ENCODE results near the gene CASZ1. TPM values are rescaled to one million over a fixed set of nuclear protein-coding genes. Genes with fewer than 3 reads are reported as not detected.

Gene CASZ1
- polyA plus RNA-seq, 3 donors: 0.30 to 3.7 (median 0.50) TPM

GRCh38 chr1:10713614-10714013, 82.8 kb downstream of the CASZ1 start:
- Histone ChIP-seq H2AFZ (ENCODE audit: insufficient read depth, low read depth, low read length, poor library complexity, severe bottlenecking) (no peak overlapping the region), H4K20me1 (ENCODE audit: insufficient read depth, low read length) (no peaks in the 10 kb centered on the region), H3K4me2 (replicated peaks; ENCODE audit: extremely low read depth, low read length, poor library complexity, severe bottlenecking) (no peak overlapping the region), H3K27me3 (ENCODE audit: control insufficient read depth in 2 of 2, insufficient read depth in 2 of 2, low read length in 2 of 2) (no peaks in the 10 kb centered on the region), H3K27ac (ENCODE audit: low read depth in 1 of 2, low read length in 2 of 2) (no peak overlapping the region), H3K79me2 (ENCODE audit: insufficient read depth, low read length) (no peaks in the 10 kb centered on the region), H3K9me3 (replicated peaks in 1 of 2; ENCODE audit: control insufficient read depth in 1 of 2, insufficient read depth in 1 of 2, low read length in 2 of 2) (no peaks in the 10 kb centered on the region), H3K4me1 (ENCODE audit: control insufficient read depth in 1 of 2, insufficient read depth in 2 of 2, low read length in 2 of 2) (no peaks in the 10 kb centered on the region), H3K9ac (ENCODE audit: insufficient read depth, low read length, poor library complexity, severe bottlenecking) (no peak overlapping the region), H3K36me3 (replicated peaks in 1 of 2; ENCODE audit: control insufficient read depth in 1 of 2, insufficient read depth in 2 of 2, low read length in 2 of 2) (no peaks in the 10 kb centered on the region), H3K4me3 (replicated peaks in 1 of 3; ENCODE audit: low read depth in 2 of 3, low read length in 3 of 3) (no peak overlapping the region)
- no peak for DNase-seq
- intact Hi-C loops (cut with micrococcal nuclease): no loop called here
- no peaks in the 10 kb centered on the region for H3K36me3 Mint-ChIP-seq
- H3K4me3 Mint-ChIP-seq: no peak overlapping the region
- no peak for TF ChIP-seq CTCF (IDR thresholded peaks at IDR 0.05)
- H3K4me1 Mint-ChIP-seq: peaks cover 4% of the 10 kb centered on the region
- no peak overlapping the region for H3K27ac Mint-ChIP-seq
- WGBS (ENCODE audit: insufficient coverage): 84% methylated on average over 5 of the region's 7 CpGs
- no peaks in the 10 kb centered on the region for H3K9me3 Mint-ChIP-seq
- H3K27me3 Mint-ChIP-seq (ENCODE audit: low read depth in 3 of 3): peaks cover 2 to 10% (median 8%) of the 10 kb centered on the region in 3 donors

- Mint-ChIP-seq H3K36me3 (no peaks in the 10 kb centered on the region), H3K9me3 (no peaks in the 10 kb centered on the region), H3K4me3 (no peak overlapping the region)
These were observed 83.7 kb downstream of the CASZ1 start for GRCh38 chr1:10712568-10713362.

More at GRCh38 chr1:10712568-10713362, 83.7 kb downstream of the CASZ1 start:
- WGBS (ENCODE audit: insufficient coverage): 93% methylated on average over 17 of the region's 25 CpGs
- no peaks in the 10 kb centered on the region for H3K27me3 ChIP-seq (ENCODE audit: control insufficient read depth in 2 of 2, insufficient read depth in 2 of 2, low read length in 2 of 2)
- no peaks in the 10 kb centered on the region for H3K4me1 ChIP-seq (ENCODE audit: control insufficient read depth in 1 of 2, insufficient read depth in 2 of 2, low read length in 2 of 2)
- DNase-seq: no peak
- H3K27ac Mint-ChIP-seq: no peak overlapping the region
- no peak overlapping the region for H2AFZ ChIP-seq (ENCODE audit: insufficient read depth, low read depth, low read length, poor library complexity, severe bottlenecking)
- no peak overlapping the region for H3K27ac ChIP-seq (ENCODE audit: low read depth in 1 of 2, low read length in 2 of 2)
- intact Hi-C loops (cut with micrococcal nuclease): no loop called here
- no peak overlapping the region for H3K4me3 ChIP-seq (replicated peaks in 1 of 3; ENCODE audit: low read depth in 2 of 3, low read length in 3 of 3)
- peaks cover 4 to 16% (median 8%) of the 10 kb centered on the region in 3 donors for H3K27me3 Mint-ChIP-seq (ENCODE audit: low read depth in 3 of 3)
- no peaks in the 10 kb centered on the region for H3K36me3 ChIP-seq (replicated peaks in 1 of 2; ENCODE audit: control insufficient read depth in 1 of 2, insufficient read depth in 2 of 2, low read length in 2 of 2)
- no peak for TF ChIP-seq CTCF (IDR thresholded peaks at IDR 0.05)
- H3K4me2 ChIP-seq (replicated peaks; ENCODE audit: extremely low read depth, low read length, poor library complexity, severe bottlenecking): no peak overlapping the region
- H3K9me3 ChIP-seq (replicated peaks in 1 of 2; ENCODE audit: control insufficient read depth in 1 of 2, insufficient read depth in 1 of 2, low read length in 2 of 2): no peaks in the 10 kb centered on the region
- no peak overlapping the region for H3K9ac ChIP-seq (ENCODE audit: insufficient read depth, low read length, poor library complexity, severe bottlenecking)
- H4K20me1 ChIP-seq (ENCODE audit: insufficient read depth, low read length): no peaks in the 10 kb centered on the region
- H3K4me1 Mint-ChIP-seq: peaks cover 4% of the 10 kb centered on the region
- no peaks in the 10 kb centered on the region for H3K79me2 ChIP-seq (ENCODE audit: insufficient read depth, low read length)

Data from CD14-positive monocyte (primary cell).